GM19043 (cell line): ENCODE measurements around the gene INS.

ENCODE experiments used
- ATAC-seq: cut with Tn5 transposase; IDR thresholded peaks from one replicate; pipeline ENCODE4 v1.9.1; 2021; ENCODE audit warnings: low read depth; ENCODE audit not compliant: unreplicated experiment

The INS gene

GRCh38 chr11:2149864-2150847 lies 10.9 kb downstream of the INS start:
- ATAC-seq, result no peak

GRCh38 chr11:2149460-2149859 lies 11.5 kb downstream of the INS start:
- no peak for ATAC-seq

- no peak for ATAC-seq
Observed at GRCh38 chr11:2148595-2148994, 12.4 kb downstream of the INS start.

GRCh38 chr11:2147391-2147790 lies 13.6 kb downstream of the INS start:
- ATAC-seq, result no peak

- ATAC-seq, result no peak
Observed at GRCh38 chr11:2146051-2146450, 15.0 kb downstream of the INS start.

- ATAC-seq, result no peak
Observed at GRCh38 chr11:2144544-2145248, 16.3 kb downstream of the INS start.

GRCh38 chr11:2143799-2144543 lies 17.0 kb downstream of the INS start:
- ATAC-seq, result no peak

- no peak for ATAC-seq
Observed at GRCh38 chr11:2143477-2143798, 17.6 kb downstream of the INS start.

- ATAC-seq, result no peak
Observed at GRCh38 chr11:2142762-2143202, 18.2 kb downstream of the INS start.

GRCh38 chr11:2142300-2142759 lies 18.7 kb downstream of the INS start:
- ATAC-seq, result no peak

GRCh38 chr11:2140411-2141400 lies 20.3 kb downstream of the INS start:
- no peak for ATAC-seq

GRCh38 chr11:2139621-2140337 lies 21.2 kb downstream of the INS start:
- no peak for ATAC-seq

GRCh38 chr11:2139123-2139521 lies 21.9 kb downstream of the INS start, which contains the start of gene IGF2:
TSS of gene IGF2 (minus strand) at chr11:2139389. CDS start at chr11:2135523, 3,866 bp downstream.
- ATAC-seq, result no peak

GRCh38 chr11:2138431-2139122 lies 22.4 kb downstream of the INS start:
- ATAC-seq, result no peak

GRCh38 chr11:2138068-2138430 lies 23.0 kb downstream of the INS start:
- no peak for ATAC-seq

- no peak for ATAC-seq
Observed at GRCh38 chr11:2137202-2138067, 23.6 kb downstream of the INS start.

GRCh38 chr11:2136952-2137201 lies 24.1 kb downstream of the INS start:
- no peak for ATAC-seq
